ENCODE measurements around the gene PON3. TPM values are rescaled to one million over a fixed set of nuclear protein-coding genes. Genes with fewer than 3 reads are reported as not detected.

PON3 gene
- total RNA-seq, 5 donors from 2014 or later (not counting 1 experiment from before 2014, with no cell fraction given), result 0.28 to 0.41 TPM; not detected in 3

DNA sequence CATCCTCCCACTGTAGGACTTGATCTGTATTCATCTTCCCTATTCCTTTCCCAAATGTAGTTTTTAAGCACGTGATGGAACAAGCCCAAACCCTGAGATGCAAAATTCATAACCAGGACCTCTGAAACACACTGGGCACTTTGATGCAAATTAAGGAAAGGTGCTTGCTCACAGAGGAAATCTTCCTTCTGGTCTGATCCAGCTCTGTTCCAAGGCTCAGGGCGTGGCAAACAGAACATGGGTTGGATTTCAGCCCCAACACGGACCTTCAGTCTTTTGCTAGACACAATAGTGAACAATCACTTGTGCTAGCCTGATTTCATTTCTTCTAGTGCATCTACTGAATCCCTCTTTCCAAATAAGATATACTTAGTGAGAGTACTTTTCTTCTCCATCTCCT lies 27.9 kb downstream of the PON3 start:
- Mint-ChIP-seq H3K36me3 (no peaks in the 10 kb centered on the region), H3K27me3 (peaks cover 3 to 4% of the 10 kb centered on the region in 2 donors), H3K27ac (no peak overlapping the region), H3K9me3 (no peaks in the 10 kb centered on the region), H3K4me1 (no peaks in the 10 kb centered on the region), H3K4me3 (no peak overlapping the region)
- ChIA-PET CTCF (no interaction called here), POLR2A (interaction anchor here in 1 of 2 donors (0.9 kb wide), 1 partner anchor 9 kb away, joined by 4 read pairs; no protein-coding TSS in a partner anchor)
- H3K27me3 ChIP-seq (replicated peaks in 1 of 2; ENCODE audit: control insufficient read depth in 2 of 2, extremely low read depth in 1 of 2, insufficient read depth in 2 of 2, low read length in 1 of 2), result peaks cover 0 to 2% of the 10 kb centered on the region in 2 experiments
- no peaks in the 10 kb centered on the region for H3K4me1 ChIP-seq (ENCODE audit: control insufficient read depth in 1 of 2, extremely low read depth in 1 of 2, insufficient read depth in 2 of 2, low read length in 2 of 2)
- 100% methylated on average over 1 of the region's 3 CpGs for WGBS (ENCODE audit: insufficient coverage)
- ATAC-seq (replicated peaks in 1 of 4), result no peak
- H3K36me3 ChIP-seq (ENCODE audit: control insufficient read depth in 2 of 2, extremely low read depth in 1 of 2, insufficient read depth in 1 of 2, low read length in 1 of 2), result no peaks in the 10 kb centered on the region
- no peaks in the 10 kb centered on the region for H3K9me3 ChIP-seq
- H3K4me3 ChIP-seq (ENCODE audit: control insufficient read depth in 1 of 2, extremely low read depth in 1 of 2, low read length in 1 of 2), result no peak overlapping the region
- no peak overlapping the region for H3K27ac ChIP-seq (ENCODE audit: low read length)
- no peak for DNase-seq

DNA sequence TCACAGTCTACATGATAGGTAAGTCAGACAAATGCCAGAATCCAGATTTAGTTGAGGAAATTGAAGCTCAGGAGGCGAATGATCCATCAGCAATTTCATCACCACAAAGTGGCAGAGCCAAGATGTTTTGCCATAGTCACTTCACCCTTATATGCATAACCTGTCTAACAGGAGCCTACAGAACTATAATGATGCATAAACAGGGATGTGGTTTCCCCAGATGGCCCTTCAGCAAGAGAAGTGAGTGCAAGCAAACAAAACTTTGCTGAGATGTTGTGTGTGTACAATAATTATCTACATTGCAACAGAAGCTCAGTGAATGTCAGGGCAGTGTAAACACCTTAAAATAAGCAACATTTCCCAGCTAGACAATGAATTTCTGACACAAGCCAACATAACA lies 28.6 kb downstream of the PON3 start:
- Mint-ChIP-seq H3K9me3 (no peaks in the 10 kb centered on the region), H3K27ac (no peak overlapping the region), H3K36me3 (no peaks in the 10 kb centered on the region), H3K4me3 (no peak overlapping the region), H3K27me3 (peaks cover 3 to 5% of the 10 kb centered on the region in 2 donors), H3K4me1 (no peaks in the 10 kb centered on the region)
- Histone ChIP-seq H3K27me3 (replicated peaks in 1 of 2; ENCODE audit: control insufficient read depth in 2 of 2, extremely low read depth in 1 of 2, insufficient read depth in 2 of 2, low read length in 1 of 2) (peaks cover 0 to 2% of the 10 kb centered on the region in 2 experiments), H3K27ac (ENCODE audit: low read length) (no peak overlapping the region), H3K36me3 (ENCODE audit: control insufficient read depth in 2 of 2, extremely low read depth in 1 of 2, insufficient read depth in 1 of 2, low read length in 1 of 2) (no peaks in the 10 kb centered on the region), H3K9me3 (no peaks in the 10 kb centered on the region), H3K4me1 (ENCODE audit: control insufficient read depth in 1 of 2, extremely low read depth in 1 of 2, insufficient read depth in 2 of 2, low read length in 2 of 2) (no peaks in the 10 kb centered on the region), H3K4me3 (ENCODE audit: control insufficient read depth in 1 of 2, extremely low read depth in 1 of 2, low read length in 1 of 2) (no peak overlapping the region)
- POLR2A ChIA-PET, result interaction anchor here in 1 of 2 donors (0.9 kb wide), 1 partner anchor 10 kb away, joined by 4 read pairs; no protein-coding TSS in a partner anchor
- DNase-seq (no peak), ATAC-seq (replicated peaks in 1 of 4) (no peak)
- CTCF ChIA-PET, result interaction anchor here (0.7 to 0.8 kb wide), 2 partner anchors 11 to 928 kb away, joined by 3 read pairs; no protein-coding TSS in a partner anchor
- WGBS (ENCODE audit: insufficient coverage), result no CpG with 5 or more reads among the region's 1 CpG

DNA sequence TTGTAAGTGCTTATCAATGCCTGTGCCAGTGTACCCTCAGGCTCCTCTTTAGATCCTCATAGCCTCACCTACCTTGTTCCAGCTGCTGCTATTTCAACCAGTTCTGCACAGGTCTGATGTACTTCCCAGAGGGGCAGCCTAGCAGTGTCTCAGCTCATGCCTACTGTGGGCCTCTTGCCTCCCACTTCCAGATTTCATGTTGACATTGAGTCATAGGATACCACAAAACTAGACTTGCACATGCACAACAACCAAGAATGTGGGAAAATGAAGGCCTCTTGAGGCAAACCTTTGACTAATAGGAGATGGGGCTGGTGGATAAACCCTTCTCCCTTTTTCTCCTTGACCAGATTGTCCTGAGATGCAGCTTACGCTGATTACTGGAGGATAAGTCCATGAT lies 31.0 kb downstream of the PON3 start:
- no peak overlapping the region for H3K27ac ChIP-seq (ENCODE audit: low read length)
- WGBS (ENCODE audit: insufficient coverage), result no CpG with 5 or more reads among the region's 1 CpG
- ChIA-PET CTCF (no interaction called here), POLR2A (no interaction called here)
- H3K4me3 Mint-ChIP-seq, result no peak overlapping the region
- H3K36me3 ChIP-seq (ENCODE audit: control insufficient read depth in 2 of 2, extremely low read depth in 1 of 2, insufficient read depth in 1 of 2, low read length in 1 of 2), result no peaks in the 10 kb centered on the region
- H3K4me1 Mint-ChIP-seq, result no peaks in the 10 kb centered on the region
- H3K9me3 Mint-ChIP-seq, result no peaks in the 10 kb centered on the region
- no peak overlapping the region for H3K27ac Mint-ChIP-seq
- no peak overlapping the region for H3K4me3 ChIP-seq (ENCODE audit: control insufficient read depth in 1 of 2, extremely low read depth in 1 of 2, low read length in 1 of 2)
- H3K27me3 ChIP-seq (replicated peaks in 1 of 2; ENCODE audit: control insufficient read depth in 2 of 2, extremely low read depth in 1 of 2, insufficient read depth in 2 of 2, low read length in 1 of 2), result peaks cover 0 to 2% of the 10 kb centered on the region in 2 experiments
- peaks cover 3 to 5% of the 10 kb centered on the region in 2 donors for H3K27me3 Mint-ChIP-seq
- no peaks in the 10 kb centered on the region for H3K9me3 ChIP-seq
- H3K4me1 ChIP-seq (ENCODE audit: control insufficient read depth in 1 of 2, extremely low read depth in 1 of 2, insufficient read depth in 2 of 2, low read length in 2 of 2), result no peaks in the 10 kb centered on the region
- H3K36me3 Mint-ChIP-seq, result no peaks in the 10 kb centered on the region
- ATAC-seq (replicated peaks in 1 of 4), result no peak
- DNase-seq, result no peak

DNA sequence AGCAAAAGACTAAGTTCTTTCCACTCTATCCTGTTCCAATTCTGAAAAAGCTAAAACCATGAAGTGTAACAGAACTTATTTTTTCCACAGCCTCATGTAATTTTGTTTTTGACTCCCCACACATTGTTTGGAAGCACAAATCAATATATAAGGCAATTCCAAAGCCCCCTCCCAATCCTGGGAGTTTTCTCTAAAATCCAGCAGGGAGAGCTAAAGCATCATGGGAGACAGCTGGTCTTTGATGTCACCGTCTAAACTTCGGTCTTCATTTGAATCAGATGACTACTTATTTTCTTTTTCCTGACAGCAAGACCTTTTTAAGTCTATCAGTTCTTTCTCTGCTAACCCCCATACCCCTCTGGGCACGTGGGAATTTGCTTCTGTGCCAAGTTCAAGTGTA lies 38.6 kb downstream of the PON3 start:
- Histone ChIP-seq H3K4me1 (ENCODE audit: control insufficient read depth in 1 of 2, extremely low read depth in 1 of 2, insufficient read depth in 2 of 2, low read length in 2 of 2) (no peaks in the 10 kb centered on the region), H3K9me3 (peaks cover 2% of the 10 kb centered on the region), H3K27me3 (replicated peaks in 1 of 2; ENCODE audit: control insufficient read depth in 2 of 2, extremely low read depth in 1 of 2, insufficient read depth in 2 of 2, low read length in 1 of 2) (peaks cover 0 to 2% of the 10 kb centered on the region in 2 experiments), H3K27ac (ENCODE audit: low read length) (no peak overlapping the region), H3K36me3 (ENCODE audit: control insufficient read depth in 2 of 2, extremely low read depth in 1 of 2, insufficient read depth in 1 of 2, low read length in 1 of 2) (no peaks in the 10 kb centered on the region), H3K4me3 (ENCODE audit: control insufficient read depth in 1 of 2, extremely low read depth in 1 of 2, low read length in 1 of 2) (no peak overlapping the region)
- 55% methylated on average over 3 of the region's 3 CpGs for WGBS (ENCODE audit: insufficient coverage)
- ATAC-seq (replicated peaks in 1 of 4), result no peak
- ChIA-PET POLR2A (interaction anchor here in 1 of 2 donors (0.5 kb wide), 1 partner anchor 1451 kb away, joined by 4 read pairs; the partner anchor contains the start of gene GNGT1), CTCF (interaction anchor here in 1 of 2 donors (0.5 kb wide), 1 partner anchor 985 kb away, joined by 5 read pairs; no protein-coding TSS in a partner anchor)
- H3K27ac Mint-ChIP-seq, result no peak overlapping the region
- H3K4me3 Mint-ChIP-seq, result no peak overlapping the region
- no peaks in the 10 kb centered on the region for H3K36me3 Mint-ChIP-seq
- H3K4me1 Mint-ChIP-seq, result no peaks in the 10 kb centered on the region
- DNase-seq, result no peak
- H3K9me3 Mint-ChIP-seq, result no peaks in the 10 kb centered on the region
- peaks cover 5 to 7% of the 10 kb centered on the region in 2 donors for H3K27me3 Mint-ChIP-seq

DNA sequence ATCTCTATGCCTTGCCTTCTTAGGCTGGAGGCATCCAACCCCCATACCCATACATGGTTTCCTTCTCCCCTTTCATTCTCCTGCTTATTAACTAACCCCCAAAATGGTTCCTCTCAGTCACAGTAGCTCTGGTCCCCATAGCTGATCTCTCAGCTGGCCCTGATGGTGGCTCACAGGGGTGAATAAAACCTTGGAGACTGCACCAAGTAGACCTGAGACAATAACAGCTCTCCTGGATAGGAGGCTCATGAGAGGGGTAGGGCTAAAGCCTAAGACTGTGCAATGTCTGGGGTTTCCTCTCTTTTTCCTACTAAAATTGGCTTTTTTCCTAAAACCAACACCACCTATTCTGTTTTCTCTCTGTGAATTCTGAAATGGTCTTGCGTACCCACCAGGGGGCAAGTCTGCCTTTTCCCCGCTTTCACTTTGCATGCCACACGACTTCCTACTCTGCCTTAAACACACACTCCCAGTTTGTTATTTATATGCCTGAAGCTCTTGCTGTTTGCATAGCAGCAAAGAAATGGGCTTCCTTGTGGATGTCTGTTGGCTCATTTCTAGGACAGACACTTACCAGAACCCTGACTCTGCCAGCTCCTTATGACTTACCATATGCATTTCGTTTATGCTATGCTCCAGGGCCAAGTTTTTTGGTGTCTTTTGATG lies 53.4 kb downstream of the PON3 start:
- Mint-ChIP-seq H3K27me3 (peaks cover 0 to 3% of the 10 kb centered on the region in 2 donors), H3K36me3 (no peaks in the 10 kb centered on the region), H3K27ac (no peak overlapping the region), H3K4me3 (no peak overlapping the region), H3K4me1 (no peaks in the 10 kb centered on the region), H3K9me3 (no peaks in the 10 kb centered on the region)
- Histone ChIP-seq H3K36me3 (ENCODE audit: control insufficient read depth in 2 of 2, extremely low read depth in 1 of 2, insufficient read depth in 1 of 2, low read length in 1 of 2) (no peaks in the 10 kb centered on the region), H3K4me3 (ENCODE audit: control insufficient read depth in 1 of 2, extremely low read depth in 1 of 2, low read length in 1 of 2) (no peak overlapping the region), H3K9me3 (no peaks in the 10 kb centered on the region), H3K27me3 (replicated peaks in 1 of 2; ENCODE audit: control insufficient read depth in 2 of 2, extremely low read depth in 1 of 2, insufficient read depth in 2 of 2, low read length in 1 of 2) (no peaks in the 10 kb centered on the region), H3K4me1 (ENCODE audit: control insufficient read depth in 1 of 2, extremely low read depth in 1 of 2, insufficient read depth in 2 of 2, low read length in 2 of 2) (no peaks in the 10 kb centered on the region), H3K27ac (ENCODE audit: low read length) (no peak overlapping the region)
- DNase-seq, result no peak
- CTCF ChIA-PET, result no interaction called here
- POLR2A ChIA-PET, result no interaction called here
- no CpG with 5 or more reads among the region's 4 CpGs for WGBS (ENCODE audit: insufficient coverage)
- ATAC-seq (replicated peaks in 1 of 4), result no peak

DNA sequence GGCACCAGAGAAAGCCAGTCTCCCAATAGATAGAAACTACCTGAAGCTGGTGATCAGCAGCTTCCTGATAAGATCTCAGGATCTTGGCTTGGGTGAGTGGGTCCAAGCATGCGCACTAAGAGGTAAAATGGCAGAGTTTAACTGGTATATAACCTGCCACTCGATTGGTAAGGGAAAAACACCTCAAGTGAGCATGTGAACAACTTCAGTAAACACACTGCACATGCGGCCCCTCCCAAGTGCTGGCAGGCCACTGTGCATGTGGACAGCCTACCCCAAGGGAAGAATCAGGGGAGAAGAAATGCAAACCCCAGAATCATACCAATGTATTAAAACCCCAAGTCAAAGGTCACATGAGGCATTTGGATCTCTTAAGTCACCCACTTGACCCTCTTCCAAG lies 54.1 kb downstream of the PON3 start:
- H3K4me3 Mint-ChIP-seq, result no peak overlapping the region
- no peaks in the 10 kb centered on the region for H3K4me1 ChIP-seq (ENCODE audit: control insufficient read depth in 1 of 2, extremely low read depth in 1 of 2, insufficient read depth in 2 of 2, low read length in 2 of 2)
- H3K27me3 ChIP-seq (replicated peaks in 1 of 2; ENCODE audit: control insufficient read depth in 2 of 2, extremely low read depth in 1 of 2, insufficient read depth in 2 of 2, low read length in 1 of 2), result no peaks in the 10 kb centered on the region
- H3K27ac Mint-ChIP-seq, result no peak overlapping the region
- no peak overlapping the region for H3K4me3 ChIP-seq (ENCODE audit: control insufficient read depth in 1 of 2, extremely low read depth in 1 of 2, low read length in 1 of 2)
- POLR2A ChIA-PET, result no interaction called here
- DNase-seq (no peak), ATAC-seq (replicated peaks in 1 of 4) (no peak)
- CTCF ChIA-PET, result no interaction called here
- no peaks in the 10 kb centered on the region for H3K9me3 Mint-ChIP-seq
- WGBS (ENCODE audit: insufficient coverage), result 82% methylated on average over 2 of the region's 3 CpGs
- no peak overlapping the region for H3K27ac ChIP-seq (ENCODE audit: low read length)
- no peaks in the 10 kb centered on the region for H3K36me3 ChIP-seq (ENCODE audit: control insufficient read depth in 2 of 2, extremely low read depth in 1 of 2, insufficient read depth in 1 of 2, low read length in 1 of 2)
- H3K36me3 Mint-ChIP-seq, result no peaks in the 10 kb centered on the region
- H3K4me1 Mint-ChIP-seq, result no peaks in the 10 kb centered on the region
- H3K9me3 ChIP-seq, result no peaks in the 10 kb centered on the region
- H3K27me3 Mint-ChIP-seq, result peaks cover 0 to 8% of the 10 kb centered on the region in 2 donors

Measured in T-cell (primary cell).